DOHH2 (cell line): ENCODE measurements around the gene SMARCD1.

ENCODE experiments used
- CTCF ChIP-seq: fragments of 200-600 bp; sonication (generic); IDR thresholded peaks from one replicate; pipeline ENCODE4 v1.5.1; 2014; ENCODE audit warnings: antibody characterized with exemption, mild to moderate bottlenecking, low read depth, low read length; ENCODE audit not compliant: poor library complexity, severe bottlenecking
- EZH2phosphoT487 ChIP-seq: fragments of 200-600 bp; sonication (generic); IDR thresholded peaks from 2 replicates; pipeline ENCODE4 v1.6.1; 2017; ENCODE audit warnings: borderline replicate concordance, mild to moderate bottlenecking, antibody characterized with exemption, low read length, moderate library complexity, mixed read lengths

GRCh38 chr12:50112456-50113218, 27.5 kb downstream of the SMARCD1 start:
- TF ChIP-seq CTCF (no peak), EZH2phosphoT487 (no peak)
